H1 (cell line): Measurements from ENCODE around the gene ZNF135. TPM values are rescaled to one million over a fixed set of nuclear protein-coding genes. Genes with fewer than 3 reads are reported as not detected.

ENCODE experiments used
- CTCF ChIA-PET: fragments of 300-600 bp; sonication (Branson Sonifier 250); formaldehyde crosslinking; loops from one replicate; lab custom pipeline; 2021; ENCODE audit not compliant: partially characterized antibody; lab: Charles Lee
- POLR2A ChIA-PET: fragments of 300-600 bp; sonication (Branson Sonifier 250); formaldehyde crosslinking; loops from one replicate; lab custom pipeline; 2021; ENCODE audit warnings: inconsistent platforms; ENCODE audit not compliant: partially characterized antibody; lab: Charles Lee
- DNase-seq, 2 experiments: peaks; one replicate each; pipeline versions ENCODE4 v3.0.0 to v3.0.0-alpha.2; 2010 to 2022; ENCODE audit warnings: low spot score in 2 of 2, low read depth in 1 of 2, mixed read lengths in 1 of 2
- FAIRE-seq: peaks from 2 replicates; lab custom pipeline; 2011; peaks lifted over from hg19 to GRCh38; lab: Jason Lieb, UNC
- H2AFZ ChIP-seq: 2 replicates; pipeline ENCODE4 v1.8.1; 2012; ENCODE audit warnings: low read length, inconsistent platforms
- H2AK5ac ChIP-seq: 2 replicates; pipeline ENCODE4 v1.6.1; 2013; ENCODE audit warnings: low read depth, low read length
- H2BK120ac ChIP-seq: replicated peaks from 2 replicates; pipeline ENCODE3; 2013; ENCODE audit warnings: low read depth, low read length, inconsistent platforms
- H2BK12ac ChIP-seq: 2 replicates; pipeline ENCODE4 v1.6.1; 2013; ENCODE audit warnings: low read depth, low read length
- H2BK15ac ChIP-seq: 2 replicates; pipeline ENCODE4 v1.6.1; 2013; ENCODE audit warnings: low read length
- H2BK20ac ChIP-seq: 2 replicates; pipeline ENCODE4 v1.6.1; 2013; ENCODE audit warnings: low read length
- H2BK5ac ChIP-seq: 2 replicates; pipeline ENCODE4 v1.6.1; 2013; ENCODE audit warnings: low read depth, low read length
- H3K14ac ChIP-seq: 2 replicates; pipeline ENCODE4 v1.6.1; 2013; ENCODE audit warnings: inconsistent platforms; ENCODE audit not compliant: insufficient read length
- H3K18ac ChIP-seq: 2 replicates; pipeline ENCODE4 v1.6.1; 2013; ENCODE audit warnings: low read length; ENCODE audit errors: extremely low read depth
- H3K23ac ChIP-seq: 2 replicates; pipeline ENCODE4 v1.6.1; 2013; ENCODE audit warnings: inconsistent platforms; ENCODE audit not compliant: insufficient read length
- H3K23me2 ChIP-seq: 2 replicates; pipeline ENCODE4 v1.6.1; 2013; ENCODE audit warnings: low read depth, low read length
- H3K27ac ChIP-seq: 2 replicates; pipeline ENCODE4 v1.6.1; 2011; ENCODE audit warnings: low read depth, low read length, inconsistent platforms
- H3K27me3 ChIP-seq, 4 experiments: replicated peaks in 1 of 4; 1 replicate in 1 of 4; 2 replicates in 3 of 4; pipeline versions ENCODE4 v1.6.1 to v1.8.1; 2011 to 2013; ENCODE audit warnings: low read length in 3 of 4, mild to moderate bottlenecking in 3 of 4, inconsistent platforms in 2 of 4, mixed read lengths in 2 of 4, moderate library complexity in 1 of 4; ENCODE audit not compliant: control insufficient read depth in 3 of 4, insufficient read depth in 3 of 4; ENCODE audit errors: extremely low read depth in 1 of 4
- H3K36me3 ChIP-seq, 4 experiments: 2 replicates each; pipeline versions ENCODE4 v1.6.1 to v1.8.1; 2011 to 2013; ENCODE audit warnings: mild to moderate bottlenecking in 4 of 4, low read length in 3 of 4, moderate library complexity in 2 of 4, control low read depth in 1 of 4, inconsistent platforms in 1 of 4; ENCODE audit not compliant: insufficient read depth in 4 of 4, control insufficient read depth in 2 of 4
- H3K4ac ChIP-seq: replicated peaks from 2 replicates; pipeline ENCODE3; 2013; ENCODE audit warnings: low read length, low read depth, mixed read lengths, inconsistent platforms; ENCODE audit not compliant: insufficient read length
- H3K4me1 ChIP-seq, 4 experiments: replicated peaks in 1 of 4; 1 replicate in 1 of 4; 2 replicates in 3 of 4; pipeline versions ENCODE4 v1.6.1 to v1.8.1; 2011 to 2013; ENCODE audit warnings: low read length in 3 of 4, inconsistent platforms in 2 of 4, mixed read lengths in 1 of 4; ENCODE audit not compliant: insufficient read depth in 4 of 4, control insufficient read depth in 3 of 4
- H3K4me2 ChIP-seq, 2 experiments: 2 replicates each; pipeline versions ENCODE4 v1.6.1 to v1.8.1; 2011 to 2013; ENCODE audit warnings: low read depth in 2 of 2, low read length in 2 of 2, control low read depth in 1 of 2, inconsistent platforms in 1 of 2, mild to moderate bottlenecking in 1 of 2; ENCODE audit not compliant: insufficient read depth in 1 of 2
- H3K4me3 ChIP-seq, 4 experiments: fragments of 200-600, 300-600 bp in 1 of 4; sonication (generic), shearing (Covaris generic), sonication (Bioruptor Twin) in 1 of 4; 2 replicates each; pipeline versions ENCODE4 v1.5.1 to v1.8.1; 2011 to 2016; ENCODE audit warnings: low read length in 4 of 4, low read depth in 3 of 4, control low read depth in 2 of 4, inconsistent platforms in 2 of 4, mild to moderate bottlenecking in 2 of 4, mixed read lengths in 1 of 4, moderate library complexity in 1 of 4; ENCODE audit not compliant: insufficient read depth in 2 of 4; ENCODE audit errors: extremely low read depth in 1 of 4
- H3K56ac ChIP-seq: replicated peaks from 2 replicates; pipeline ENCODE3; 2013; ENCODE audit warnings: low read depth, mild to moderate bottlenecking, mixed read lengths, low read length, inconsistent platforms; ENCODE audit not compliant: insufficient read length
- H3K79me1 ChIP-seq: 2 replicates; pipeline ENCODE4 v1.6.1; 2013; ENCODE audit warnings: low read depth, low read length, control low read depth
- H3K79me2 ChIP-seq, 2 experiments: 2 replicates each; pipeline versions ENCODE4 v1.6.1 to v1.8.1; 2012 to 2013; ENCODE audit warnings: low read length in 2 of 2, mild to moderate bottlenecking in 2 of 2, inconsistent platforms in 1 of 2; ENCODE audit not compliant: insufficient read depth in 2 of 2, control insufficient read depth in 1 of 2
- H3K9ac ChIP-seq, 4 experiments: replicated peaks in 1 of 4; 1 replicate in 1 of 4; 2 replicates in 3 of 4; pipeline versions ENCODE4 v1.6.1 to v1.8.1; 2011 to 2013; ENCODE audit warnings: low read depth in 3 of 4, low read length in 3 of 4, control low read depth in 2 of 4, mild to moderate bottlenecking in 2 of 4, moderate library complexity in 2 of 4, inconsistent platforms in 1 of 4; ENCODE audit errors: extremely low read depth in 1 of 4
- H3K9me3 ChIP-seq, 2 experiments: 2 replicates each; pipeline versions ENCODE4 v1.6.1 to v1.8.1; 2012 to 2013; ENCODE audit warnings: mild to moderate bottlenecking in 2 of 2, moderate library complexity in 2 of 2, control low read depth in 1 of 2, inconsistent platforms in 1 of 2, low read depth in 1 of 2, low read length in 1 of 2, mixed read lengths in 1 of 2; ENCODE audit not compliant: insufficient read depth in 2 of 2
- H4K20me1 ChIP-seq, 2 experiments: replicated peaks in 1 of 2; 2 replicates each; pipeline versions ENCODE3 to v1.8.1; 2011 to 2013; ENCODE audit warnings: inconsistent platforms in 2 of 2, low read length in 2 of 2, mild to moderate bottlenecking in 1 of 2; ENCODE audit not compliant: insufficient read depth in 2 of 2, control insufficient read depth in 1 of 2
- H4K5ac ChIP-seq: 2 replicates; pipeline ENCODE4 v1.6.1; 2013; ENCODE audit warnings: low read length, low read depth, mixed read lengths, inconsistent platforms; ENCODE audit not compliant: insufficient read length
- H4K8ac ChIP-seq: 2 replicates; pipeline ENCODE4 v1.8.0; 2013; ENCODE audit warnings: mild to moderate bottlenecking, moderate library complexity, low read length, inconsistent platforms; ENCODE audit not compliant: insufficient read depth; ENCODE audit errors: extremely low read depth
- H4K91ac ChIP-seq: replicated peaks from 2 replicates; pipeline ENCODE3; 2013; ENCODE audit warnings: low read length, mixed read lengths, inconsistent platforms; ENCODE audit not compliant: insufficient read length
- BRCA1 ChIP-seq: IDR thresholded peaks from 2 replicates; pipeline ENCODE4 v1.6.1; 2012; ENCODE audit warnings: low read depth, low read length, improper control_type of control experiment
- CREB1 ChIP-seq: IDR thresholded peaks from 2 replicates; pipeline ENCODE4 v1.6.1; 2012; ENCODE audit warnings: inconsistent platforms
- CTBP2 ChIP-seq: IDR thresholded peaks from 2 replicates; pipeline ENCODE4 v1.7.0; 2011; ENCODE audit warnings: borderline replicate concordance, mild to moderate bottlenecking, moderate library complexity, mixed read lengths, low read length; ENCODE audit not compliant: insufficient read depth, insufficient read length
- EGR1 ChIP-seq: IDR thresholded peaks from 2 replicates; pipeline ENCODE4 v1.6.1; 2011; ENCODE audit warnings: low read depth, low read length, borderline replicate concordance
- EZH2 ChIP-seq: fragments of 200-600 bp; sonication (generic); IDR thresholded peaks from 2 replicates; pipeline ENCODE4 v1.7.1; 2012; ENCODE audit warnings: low read depth, mild to moderate bottlenecking, moderate library complexity, low read length, inconsistent platforms; ENCODE audit not compliant: severe bottlenecking
- GABPA ChIP-seq: IDR thresholded peaks from 2 replicates; pipeline ENCODE4 v1.6.1; 2011; ENCODE audit warnings: mild to moderate bottlenecking, low read length, moderate library complexity, borderline replicate concordance; ENCODE audit not compliant: insufficient read depth
- POU5F1 ChIP-seq: IDR thresholded peaks from 2 replicates; pipeline ENCODE4 v1.6.1; 2011; ENCODE audit warnings: low read depth, mild to moderate bottlenecking, low read length, moderate library complexity
- RBBP5 ChIP-seq: IDR thresholded peaks from 2 replicates; pipeline ENCODE4 v1.7.1; 2012; ENCODE audit warnings: low read depth, mild to moderate bottlenecking, inconsistent platforms, low read length, moderate library complexity, borderline replicate concordance
- SIN3A ChIP-seq, 2 experiments: IDR thresholded peaks in 1 of 2; conservative IDR thresholded peaks in 1 of 2; 2 replicates each; pipeline ENCODE4 v1.6.1; 2011 to 2012; ENCODE audit warnings: low read length in 2 of 2, improper control_type of control experiment in 1 of 2, low read depth in 1 of 2, mild to moderate bottlenecking in 1 of 2
- SP1 ChIP-seq: IDR thresholded peaks from 2 replicates; pipeline ENCODE4 v1.6.1; 2011; ENCODE audit warnings: low read depth, low read length
- WGBS, 2 experiments: shearing (Covaris generic) in 1 of 2; methylation state at CpG; one replicate each; pipeline versions ENCODE4 v1.1.6 to v1.1.7; 2013 to 2015; ENCODE audit warnings: low lambda C conversion rate in 2 of 2, mixed read lengths in 2 of 2, inconsistent platforms in 1 of 2, low coverage in 1 of 2, missing lambda C conversion rate in 1 of 2; ENCODE audit not compliant: insufficient replicate concordance in 2 of 2, insufficient coverage in 1 of 2, insufficient read length in 1 of 2; ENCODE audit errors: extremely low coverage in 1 of 2, missing lambda C conversion rate in 1 of 2; 5-methylcytosine and 5-hydroxymethylcytosine counted together
- polyA plus RNA-seq, 7 experiments: library from polyadenylated mRNA; depleted of rRNA in 3 of 7; stranded (reverse) in 5 of 7; unstranded in 2 of 7; fragments of >200 nt in 5 of 7; fragments of 200-250 nt in 2 of 7; gene quantifications; 1 replicate in 5 of 7; 2 replicates in 1 of 7; 4 replicates in 1 of 7; pipeline versions ENCODE4 v1.2.1 to v1.2.3, GENCODE V29; 2011 to 2013; ENCODE audit warnings: missing spikeins in 2 of 7, mixed read lengths in 2 of 7
- total RNA-seq: library from RNA; stranded (reverse); fragmentation: NEBNext Ultra II Directional; extraction: Animal tissue kit (Norgen Biotek cat#: 25700); gene quantifications from 2 replicates; pipeline ENCODE4 v1.2.1, GENCODE V29; 2021
- TF ChIP-seq, protein P1 (sequence below): IDR thresholded peaks from 2 replicates; pipeline ENCODE4 v1.6.1; 2011; ENCODE audit warnings: low read depth, mild to moderate bottlenecking, low read length; ENCODE audit not compliant: insufficient read depth

Gene ZNF135
- total and polyA plus RNA-seq, 2 of the 8 experiments (the other 6 are each of a cell fraction or from before 2014, with no cell fraction given), result 5.2 to 7.9 TPM

DNA sequence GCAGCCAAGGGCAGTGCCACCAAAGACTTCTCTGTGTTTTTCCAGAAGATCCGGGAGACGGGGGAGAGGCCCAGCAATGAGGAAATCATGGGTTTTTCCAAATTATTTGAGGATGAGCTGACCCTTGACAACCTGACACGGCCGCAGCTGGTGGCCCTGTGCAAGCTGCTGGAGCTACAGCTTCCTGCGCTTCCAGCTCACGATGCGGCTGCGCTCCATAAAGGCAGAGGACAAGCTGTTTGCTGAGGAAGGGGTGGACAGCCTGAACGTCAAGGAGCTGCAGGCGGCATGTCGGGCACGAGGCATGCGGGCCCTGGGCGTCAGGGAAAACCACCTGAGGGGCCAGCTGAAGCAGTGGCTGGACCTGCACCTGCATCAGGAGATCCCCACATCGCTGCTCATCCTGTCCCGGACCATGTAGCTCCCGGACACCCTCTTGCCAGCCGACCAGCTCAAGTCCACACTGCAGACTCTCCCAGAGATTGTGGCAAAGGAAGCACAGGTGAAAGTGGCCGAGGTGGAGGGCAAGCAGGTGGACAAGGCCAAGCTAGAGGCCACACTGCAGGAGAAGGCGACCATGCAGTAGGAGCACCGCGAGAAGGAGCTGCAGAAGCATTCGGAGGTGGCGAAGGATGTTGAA is 13.6 kb upstream of the ZNF135 start:
- H3K4me3 ChIP-seq, result no peak overlapping the region
- no peak overlapping the region for H3K23ac ChIP-seq
- H3K23me2 ChIP-seq, result no peaks in the 10 kb centered on the region; the same call in 1 of the 2 replicates
- H3K79me1 ChIP-seq, result no peaks in the 10 kb centered on the region
- H2AK5ac ChIP-seq, result no peak overlapping the region
- no peak overlapping the region for H4K8ac ChIP-seq
- ChIA-PET CTCF (interaction anchor here (0.9 to 6.7 kb wide), 9 partner anchors 11 to 108 kb away, joined by 3 to 113 read pairs (median 6); partner anchors contain the start of gene ZNF135), POLR2A (interaction anchor here (1.3 to 6.2 kb wide), 9 partner anchors 9 to 105 kb away, joined by 3 to 45 read pairs (median 4); partner anchors contain the start of genes ZNF135 and ZNF329)
- no peak overlapping the region for H3K4ac ChIP-seq
- no peak overlapping the region for H2BK12ac ChIP-seq
- H4K20me1 ChIP-seq, result no peaks in the 10 kb centered on the region
- no peak overlapping the region for H2AFZ ChIP-seq
- H2BK20ac ChIP-seq, result no peak overlapping the region
- H3K27me3 ChIP-seq, result peaks cover 0 to 5% (median 4%) of the 10 kb centered on the region in 4 experiments; a peak in 4 of 7 replicates
- no peaks in the 10 kb centered on the region for H3K79me2 ChIP-seq
- H3K4me1 ChIP-seq, result peaks cover 0 to 3% (median 0%) of the 10 kb centered on the region in 4 experiments; a peak in 2 of 7 replicates
- no peak overlapping the region for H4K91ac ChIP-seq
- no peak for TF ChIP-seq CTBP2
- no peak for TF ChIP-seq SP1
- TF ChIP-seq POU5F1, result no peak
- TF ChIP-seq GABPA, result no peak
- TF ChIP-seq, protein P1, sequence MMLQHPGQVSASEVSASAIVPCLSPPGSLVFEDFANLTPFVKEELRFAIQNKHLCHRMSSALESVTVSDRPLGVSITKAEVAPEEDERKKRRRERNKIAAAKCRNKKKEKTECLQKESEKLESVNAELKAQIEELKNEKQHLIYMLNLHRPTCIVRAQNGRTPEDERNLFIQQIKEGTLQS, result no peak
- no peak for TF ChIP-seq SIN3A (conservative IDR thresholded peaks at IDR 0.05 in 1 of 2, IDR thresholded peaks at IDR 0.05 in 1 of 2; ENCODE audit: low read depth in 1 of 2, low read length in 2 of 2)
- TF ChIP-seq BRCA1, result no peak
- no peak for TF ChIP-seq CREB1
- TF ChIP-seq RBBP5, result no peak
- no peak for TF ChIP-seq EGR1
- no peak for TF ChIP-seq EZH2
- H3K27ac ChIP-seq, result no peak overlapping the region
- no peak overlapping the region for H3K18ac ChIP-seq
- no peak overlapping the region for H3K4me2 ChIP-seq
- H3K9ac ChIP-seq, result no peak overlapping the region
- no peaks in the 10 kb centered on the region for H3K36me3 ChIP-seq
- WGBS, 2 experiments, result 84% methylated on average over 22 of the region's 24 CpGs; no CpG with 5 or more reads in 1 of the 2 experiments
- no peak overlapping the region for H2BK5ac ChIP-seq
- H2BK120ac ChIP-seq, result no peak overlapping the region
- H4K5ac ChIP-seq, result no peak overlapping the region
- H3K9me3 ChIP-seq, result peaks cover 29 to 57% of the 10 kb centered on the region in 2 experiments
- no peak for DNase-seq
- FAIRE-seq, result no peak
- no peak overlapping the region for H3K56ac ChIP-seq
- H3K14ac ChIP-seq, result no peak overlapping the region
- H2BK15ac ChIP-seq, result no peak overlapping the region
